A549 (cell line): ENCODE measurements around the gene MYO7A. TPM values are rescaled to one million over a fixed set of nuclear protein-coding genes. Genes with fewer than 3 reads are reported as not detected.

Source experiments
- ATAC-seq, 2 experiments: fragments of 200-7000 bp in 1 of 2; fragments of >200 bp in 1 of 2; cut with Nextera tagmentation in 1 of 2; cut with Tn5 transposase in 1 of 2; 3 replicates each; pipeline versions ENCODE4 v1.8.0 to v1.9.1; 2018 to 2020; ENCODE audit warnings: mild to moderate bottlenecking in 1 of 2, moderate library complexity in 1 of 2
- CTCF ChIA-PET: fragments of 300-600 bp; sonication (Branson Sonifier 250); formaldehyde crosslinking; extraction: SDS; loops from one replicate; lab custom pipeline; 2021; ENCODE audit warnings: antibody characterized with exemption, inconsistent platforms; lab: Yijun Ruan, JAX
- POLR2A ChIA-PET: fragments of 350-600 bp; formaldehyde crosslinking; extraction: SDS; loops from one replicate; lab custom pipeline; 2021; ENCODE audit warnings: antibody characterized with exemption, inconsistent platforms; lab: Yijun Ruan, JAX
- DNase-seq, 2 experiments: peaks; one replicate each; pipeline versions ENCODE4 v3.0.0 to v3.0.0-alpha.2; 2011 to 2016; ENCODE audit warnings: low read depth in 1 of 2, low spot score in 1 of 2
- FAIRE-seq: peaks from 2 replicates; lab custom pipeline; 2011; peaks lifted over from hg19 to GRCh38; lab: Jason Lieb, UNC
- H3K27ac ChIP-seq, 2 experiments: fragments of >200 bp; sonication (Bioruptor Twin); formaldehyde crosslinking; 3 replicates each; pipeline ENCODE4 v1.5.1; 2016 to 2017
- H3K4me1 ChIP-seq: fragments of >200 bp; sonication (Bioruptor Twin); formaldehyde crosslinking; 3 replicates; pipeline ENCODE4 v1.6.1; 2016
- H3K4me2 ChIP-seq: fragments of >200 bp; sonication (Bioruptor Twin); formaldehyde crosslinking; 3 replicates; pipeline ENCODE4 v1.6.1; 2016
- H3K4me3 ChIP-seq: fragments of >200 bp; sonication (Bioruptor Twin); formaldehyde crosslinking; 3 replicates; pipeline ENCODE4 v1.5.1; 2016
- H3K9me3 ChIP-seq: fragments of >200 bp; sonication (Bioruptor Twin); formaldehyde crosslinking; 3 replicates; pipeline ENCODE4 v1.6.1; 2016
- CBX8 ChIP-seq: fragments of 200-600 bp; sonication (generic); IDR thresholded peaks from 2 replicates; pipeline ENCODE4 v1.6.1; 2016
- E2F6 ChIP-seq: IDR thresholded peaks from 2 replicates; pipeline ENCODE4 v1.6.1; 2012; ENCODE audit warnings: low read depth, borderline replicate concordance
- EHF ChIP-seq: fragments of 250-450 bp; sonication (Bioruptor Pico); IDR thresholded peaks from 2 replicates; pipeline ENCODE4 v1.5.0; 2020; ENCODE audit warnings: mild to moderate bottlenecking
- ESRRA ChIP-seq: fragments of 150-350 bp; IDR thresholded peaks from 2 replicates; pipeline ENCODE4 v1.6.1; 2014; ENCODE audit warnings: mild to moderate bottlenecking, low read length, borderline replicate concordance
- FOSB ChIP-seq: fragments of 250-450 bp; sonication (Bioruptor Pico); IDR thresholded peaks from 2 replicates; pipeline ENCODE4 v1.5.0; 2020; ENCODE audit warnings: mild to moderate bottlenecking, moderate library complexity
- GATA3 ChIP-seq: IDR thresholded peaks from 2 replicates; pipeline ENCODE4 v1.6.1; 2012; ENCODE audit warnings: borderline replicate concordance
- HDAC2 ChIP-seq: fragments of 200-600 bp; sonication (generic); IDR thresholded peaks from 2 replicates; pipeline ENCODE4 v1.6.1; 2016
- HEYL ChIP-seq: fragments of 250-450 bp; sonication (Bioruptor Pico); IDR thresholded peaks from 2 replicates; pipeline ENCODE4 v1.8.0; 2021; ENCODE audit warnings: mild to moderate bottlenecking, moderate library complexity
- JUNB ChIP-seq: fragments of >200 bp; sonication (Bioruptor Twin); formaldehyde crosslinking; IDR thresholded peaks from 2 replicates; pipeline ENCODE4 v1.6.1; 2016
- MAFK ChIP-seq: fragments of 450-650 bp; IDR thresholded peaks from 2 replicates; pipeline ENCODE4 v1.6.1; 2014; ENCODE audit not compliant: partially characterized antibody
- MAX ChIP-seq: IDR thresholded peaks from 2 replicates; pipeline ENCODE4 v1.6.1; 2012
- PBX3 ChIP-seq: IDR thresholded peaks from 2 replicates; pipeline ENCODE4 v1.6.1; 2012
- PHF8 ChIP-seq: fragments of 200-600 bp; sonication (generic); IDR thresholded peaks from 2 replicates; pipeline ENCODE4 v1.6.1; 2016; ENCODE audit warnings: low read depth, mild to moderate bottlenecking, antibody characterized with exemption, moderate library complexity, borderline replicate concordance
- RAD21 ChIP-seq, 2 experiments: fragments of >200 bp in 1 of 2; sonication (Bioruptor Twin) in 1 of 2; formaldehyde crosslinking in 1 of 2; IDR thresholded peaks in 1 of 2; conservative IDR thresholded peaks in 1 of 2; 2 replicates in 1 of 2; 3 replicates in 1 of 2; pipeline ENCODE4 v1.6.1; 2012 to 2018; ENCODE audit warnings: inconsistent platforms in 1 of 2
- REST ChIP-seq: fragments of 200-600 bp; sonication (generic); IDR thresholded peaks from 2 replicates; pipeline ENCODE4 v1.6.1; 2016; ENCODE audit warnings: antibody characterized with exemption, mild to moderate bottlenecking, moderate library complexity
- RFX5 ChIP-seq: fragments of 450-650 bp; IDR thresholded peaks from 2 replicates; pipeline ENCODE4 v1.7.1; 2014; ENCODE audit warnings: antibody characterized with exemption, mild to moderate bottlenecking, moderate library complexity
- RNF2 ChIP-seq: fragments of 200-600 bp; sonication (generic); IDR thresholded peaks from 2 replicates; pipeline ENCODE4 v1.6.1; 2016; ENCODE audit warnings: low read depth, mild to moderate bottlenecking, antibody characterized with exemption, moderate library complexity, borderline replicate concordance
- USF2 ChIP-seq: fragments of 450-650 bp; IDR thresholded peaks from 2 replicates; pipeline ENCODE4 v1.6.1; 2014; ENCODE audit warnings: antibody characterized with exemption
- ZC3H11A ChIP-seq: fragments of 450-650 bp; IDR thresholded peaks from 2 replicates; pipeline ENCODE4 v1.6.1; 2014; ENCODE audit warnings: antibody characterized with exemption, mild to moderate bottlenecking
- ZFP36 ChIP-seq: fragments of 450-650 bp; IDR thresholded peaks from 2 replicates; pipeline ENCODE4 v1.6.1; 2014; ENCODE audit warnings: borderline replicate concordance; ENCODE audit not compliant: partially characterized antibody
- WGBS: methylation state at CpG from one replicate; pipeline ENCODE4 v1.1.6; 2017; ENCODE audit errors: missing lambda C conversion rate; 5-methylcytosine and 5-hydroxymethylcytosine counted together
- polyA plus RNA-seq, 4 experiments: library from polyadenylated mRNA; depleted of rRNA in 3 of 4; stranded (reverse); fragments of >200 nt; fragmentation: RNase III in 1 of 4; extraction: RNeasy Plus Mini Kit Qiagen cat#74134 plus additional on column Dnase treatment in 1 of 4; gene quantifications; 2 replicates in 3 of 4; 3 replicates in 1 of 4; pipeline ENCODE4 v1.2.3, GENCODE V29; 2011 to 2017

The MYO7A gene
- polyA plus RNA-seq, 2 of the 4 experiments (the other 2 are of a cell fraction), result 1.7 to 2.1 TPM

GRCh38 chr11:77093987-77094840 lies 33.8 kb upstream of the MYO7A start:
- POLR2A ChIA-PET, result no interaction called here
- DNase-seq (no peak), FAIRE-seq (no peak), ATAC-seq (no peak)
- 83% methylated on average over 5 of the region's 6 CpGs for WGBS
- Histone ChIP-seq H3K4me3 (no peak overlapping the region), H3K4me1 (peaks cover 6% of the 10 kb centered on the region; the same call in 1 of the 3 replicates)
- TF ChIP-seq HDAC2 (no peak), ZC3H11A (no peak), RNF2 (no peak), ESRRA (no peak), PBX3 (no peak), MAFK (no peak), FOSB (CRISPR knock-in tag) (no peak), HEYL (no peak), RAD21 (conservative IDR thresholded peaks at IDR 0.05 in 1 of 2, IDR thresholded peaks at IDR 0.05 in 1 of 2) (no peak), REST (no peak), MAX (no peak), RFX5 (no peak), USF2 (no peak), PHF8 (no peak), ZFP36 (no peak), EHF (CRISPR knock-in tag) (no peak), GATA3 (no peak), E2F6 (no peak), JUNB (no peak), CBX8 (no peak)
- TF ChIP-seq, all 56 proteins: peak for 0
- CTCF ChIA-PET, result interaction anchor here (1.0 to 11.6 kb wide), 12 partner anchors 13 to 372 kb away, joined by 3 to 290 read pairs (median 9); partner anchors contain the start of genes CAPN5, MYO7A and OMP
- H3K27ac ChIP-seq, result no peak overlapping the region
- no peak overlapping the region for H3K4me2 ChIP-seq
- no peaks in the 10 kb centered on the region for H3K9me3 ChIP-seq
